Testis (tissue), 3 donors: ENCODE data around the gene ANO7. TPM values are rescaled to one million over a fixed set of nuclear protein-coding genes. Genes with fewer than 3 reads are reported as not detected.
A peak's percentile ranks its signal among the peaks of the same experiment; 100 is the strongest.

Experiments used
- DNase-seq: peaks from one replicate; pipeline ENCODE4 v3.0.0-alpha.2; 2019
- H3K27ac ChIP-seq, 2 donors: fragments of 200-600 bp; sonication (generic); one replicate each; pipeline ENCODE4 v1.5.1; 2019
- H3K27me3 ChIP-seq: fragments of 200-600 bp; sonication (generic); one replicate; pipeline ENCODE4 v1.5.1; 2019
- H3K36me3 ChIP-seq: fragments of 200-600 bp; sonication (generic); one replicate; pipeline ENCODE4 v1.5.1; 2017; ENCODE audit warnings: low read depth; ENCODE audit errors: missing control alignments
- H3K4me1 ChIP-seq: fragments of 200-600 bp; sonication (generic); one replicate; pipeline ENCODE4 v1.5.1; 2019
- H3K4me3 ChIP-seq, 2 donors: fragments of 200-600 bp; sonication (generic); one replicate each; pipeline ENCODE4 v1.5.1; 2017 to 2019
- H3K9me3 ChIP-seq: fragments of 200-600 bp; sonication (generic); one replicate; pipeline ENCODE4 v1.5.1; 2017
- POLR2A ChIP-seq: fragments of 450-650 bp; IDR thresholded peaks from one replicate; pipeline ENCODE4 v1.6.1; 2017; ENCODE audit warnings: antibody characterized with exemption, mild to moderate bottlenecking, moderate library complexity
- WGBS, 2 donors: methylation state at CpG; one replicate each; pipeline ENCODE4 v1.1.5; 2018; 5-methylcytosine and 5-hydroxymethylcytosine counted together
- intact Hi-C: fragments of 100-400 bp; cut with DNase I; formaldehyde crosslinking; loops from one replicate; pipeline ENCODE4 v1.15.1; 2023; ENCODE audit warnings: low total_unique reads
- polyA plus RNA-seq: library from polyadenylated mRNA; stranded (reverse); fragments of 350-450 nt; fragmentation: Illumina TruSeq; extraction: RNeasy Lipid Tissue Mini Kit (QIAGEN cat#74804); gene quantifications from one replicate; pipeline ENCODE4 v1.2.3, GENCODE V29; 2014; ENCODE audit warnings: low read depth, low replicate concordance; ENCODE audit not compliant: insufficient read depth
- total RNA-seq, 2 donors: library from RNA; depleted of rRNA; stranded (reverse); fragments of >200 nt; gene quantifications; one replicate each; pipeline ENCODE4 v1.2.3, GENCODE V29; 2016
- TF ChIP-seq, protein P1 (sequence below), 3 experiments: fragments of 450-650 bp in 2 of 3; fragments of 200-600 bp in 1 of 3; sonication (generic) in 1 of 3; IDR thresholded peaks; one replicate each; pipeline ENCODE4 v1.5.1; 2016 to 2019; ENCODE audit warnings: antibody characterized with exemption in 3 of 3, mild to moderate bottlenecking in 2 of 3, moderate library complexity in 1 of 3

ANO7 gene
- total and polyA plus RNA-seq, 3 donors from 2014 or later = 1.2 to 2.5 (median 1.9) TPM

GRCh38 chr2:241214209-241214608, 25.7 kb downstream of the ANO7 start:
- no peaks in the 10 kb centered on the region for H3K27me3 ChIP-seq

DNA sequence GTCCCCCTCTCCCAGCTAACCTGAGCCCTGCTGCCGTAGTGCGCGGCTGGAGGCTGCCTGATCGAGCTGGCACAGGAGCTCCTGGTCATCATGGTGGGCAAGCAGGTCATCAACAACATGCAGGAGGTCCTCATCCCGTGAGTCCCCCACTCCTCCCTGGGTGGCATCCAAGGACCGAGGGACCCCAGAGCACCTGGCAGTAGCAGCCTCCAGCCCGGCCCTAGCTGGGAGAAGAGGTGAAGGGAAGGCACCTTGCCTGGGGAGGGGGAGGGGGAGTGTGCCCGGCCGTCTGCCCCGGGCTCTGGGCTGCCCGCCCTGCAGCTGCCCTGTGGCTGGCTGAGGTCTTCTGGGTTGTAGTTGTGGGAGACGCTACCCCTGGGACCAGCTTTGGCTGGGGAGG, 26.3 kb downstream of the ANO7 start:
- 97 to 100% methylated on average over 1 to 12 of the region's 12 CpGs for WGBS, 2 donors
- no peaks in the 10 kb centered on the region for H3K27me3 ChIP-seq
- DNase-seq = no peak
- TF ChIP-seq, protein P1, sequence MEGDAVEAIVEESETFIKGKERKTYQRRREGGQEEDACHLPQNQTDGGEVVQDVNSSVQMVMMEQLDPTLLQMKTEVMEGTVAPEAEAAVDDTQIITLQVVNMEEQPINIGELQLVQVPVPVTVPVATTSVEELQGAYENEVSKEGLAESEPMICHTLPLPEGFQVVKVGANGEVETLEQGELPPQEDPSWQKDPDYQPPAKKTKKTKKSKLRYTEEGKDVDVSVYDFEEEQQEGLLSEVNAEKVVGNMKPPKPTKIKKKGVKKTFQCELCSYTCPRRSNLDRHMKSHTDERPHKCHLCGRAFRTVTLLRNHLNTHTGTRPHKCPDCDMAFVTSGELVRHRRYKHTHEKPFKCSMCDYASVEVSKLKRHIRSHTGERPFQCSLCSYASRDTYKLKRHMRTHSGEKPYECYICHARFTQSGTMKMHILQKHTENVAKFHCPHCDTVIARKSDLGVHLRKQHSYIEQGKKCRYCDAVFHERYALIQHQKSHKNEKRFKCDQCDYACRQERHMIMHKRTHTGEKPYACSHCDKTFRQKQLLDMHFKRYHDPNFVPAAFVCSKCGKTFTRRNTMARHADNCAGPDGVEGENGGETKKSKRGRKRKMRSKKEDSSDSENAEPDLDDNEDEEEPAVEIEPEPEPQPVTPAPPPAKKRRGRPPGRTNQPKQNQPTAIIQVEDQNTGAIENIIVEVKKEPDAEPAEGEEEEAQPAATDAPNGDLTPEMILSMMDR (IDR thresholded peaks at IDR 0.05) = no peak
- TF ChIP-seq POLR2A = no peak
- no peak overlapping the region for H3K4me3 ChIP-seq
- intact Hi-C loops = no loop called here
- H3K9me3 ChIP-seq = no peaks in the 10 kb centered on the region
- H3K36me3 ChIP-seq = no peaks in the 10 kb centered on the region
- peaks cover 7% of the 10 kb centered on the region for H3K4me1 ChIP-seq
- H3K27ac ChIP-seq = no peak overlapping the region

More at GRCh38 chr2:241214209-241214608, 25.7 kb downstream of the ANO7 start:
- no peak overlapping the region for H3K27ac ChIP-seq
- WGBS, 2 donors = 67 to 75% methylated on average over 10 of the region's 10 CpGs
- no peak for DNase-seq
- no peaks in the 10 kb centered on the region for H3K36me3 ChIP-seq
- peaks cover 7% of the 10 kb centered on the region for H3K4me1 ChIP-seq
- intact Hi-C loops = no loop called here
- H3K4me3 ChIP-seq = no peak overlapping the region
- no peaks in the 10 kb centered on the region for H3K9me3 ChIP-seq
- no peak for TF ChIP-seq POLR2A
- TF ChIP-seq, protein P1 (IDR thresholded peaks at IDR 0.05) = no peak

DNA sequence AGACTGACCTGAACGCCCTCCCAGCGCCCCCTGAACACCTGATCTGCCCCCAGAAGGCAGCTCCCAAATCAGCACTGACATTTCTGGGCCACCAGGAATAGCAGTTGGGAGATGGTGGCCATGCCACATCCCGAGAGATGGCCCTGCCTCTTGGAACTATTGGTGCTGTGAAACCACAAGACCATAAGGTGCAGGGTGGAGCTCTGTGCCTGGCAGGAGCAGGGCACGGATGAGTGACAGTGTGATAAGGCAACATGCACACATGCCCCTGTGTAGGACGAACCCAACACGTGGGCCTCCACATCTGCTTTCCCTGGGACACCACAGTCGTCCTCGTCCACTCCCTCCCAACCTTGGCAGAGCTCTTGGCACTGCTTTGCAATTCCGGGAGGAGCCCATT, 26.9 kb downstream of the ANO7 start:
- Histone ChIP-seq H3K4me1 (peaks cover 7% of the 10 kb centered on the region), H3K27me3 (no peaks in the 10 kb centered on the region), H3K4me3 (no peak overlapping the region), H3K9me3 (no peaks in the 10 kb centered on the region), H3K36me3 (no peaks in the 10 kb centered on the region), H3K27ac (no peak overlapping the region)
- intact Hi-C loops = no loop called here
- TF ChIP-seq, protein P1 (IDR thresholded peaks at IDR 0.05) = no peak
- TF ChIP-seq POLR2A = no peak
- whole genome bisulfite sequencing, 2 donors = 61 to 63% methylated on average over 7 to 9 of the region's 9 CpGs
- DNase-seq = no peak

DNA sequence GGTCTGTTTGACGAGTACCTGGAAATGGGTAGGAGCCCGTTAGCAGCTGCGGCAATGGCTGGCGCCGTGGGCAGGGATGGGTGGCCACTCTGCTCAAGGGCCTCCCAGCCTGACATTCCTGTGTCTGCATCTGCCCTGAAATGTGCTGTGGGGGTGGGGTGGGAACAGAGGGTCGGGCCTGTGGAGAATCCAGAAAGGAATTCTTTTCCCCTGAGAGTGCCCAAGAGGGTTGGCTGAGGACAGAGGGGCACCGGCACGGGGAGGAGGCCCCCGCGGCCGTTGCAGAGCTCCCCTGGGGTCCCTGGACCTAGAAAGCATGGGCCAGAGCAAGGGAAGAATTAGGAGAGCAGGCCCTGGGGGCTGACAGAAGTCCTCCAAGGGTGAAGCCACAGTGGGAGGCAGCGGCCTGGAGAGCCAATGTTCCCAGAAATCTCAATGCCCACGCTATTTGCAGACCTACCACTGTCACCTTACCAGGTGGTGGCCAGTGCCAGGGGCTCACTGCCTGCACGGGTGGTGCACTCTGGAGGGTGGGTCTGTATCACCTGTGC, 27.8 kb downstream of the ANO7 start:
- DNase-seq = no peak
- TF ChIP-seq POLR2A = no peak
- TF ChIP-seq, protein P1 (IDR thresholded peaks at IDR 0.05) = no peak
- no peaks in the 10 kb centered on the region for H3K9me3 ChIP-seq
- 72 to 81% methylated on average over 12 to 14 of the region's 14 CpGs for WGBS, 2 donors
- H3K4me1 ChIP-seq = peaks cover 7% of the 10 kb centered on the region
- H3K36me3 ChIP-seq = no peaks in the 10 kb centered on the region
- no peak overlapping the region for H3K27ac ChIP-seq
- no peak overlapping the region for H3K4me3 ChIP-seq
- intact Hi-C loops = no loop called here
- no peaks in the 10 kb centered on the region for H3K27me3 ChIP-seq

DNA sequence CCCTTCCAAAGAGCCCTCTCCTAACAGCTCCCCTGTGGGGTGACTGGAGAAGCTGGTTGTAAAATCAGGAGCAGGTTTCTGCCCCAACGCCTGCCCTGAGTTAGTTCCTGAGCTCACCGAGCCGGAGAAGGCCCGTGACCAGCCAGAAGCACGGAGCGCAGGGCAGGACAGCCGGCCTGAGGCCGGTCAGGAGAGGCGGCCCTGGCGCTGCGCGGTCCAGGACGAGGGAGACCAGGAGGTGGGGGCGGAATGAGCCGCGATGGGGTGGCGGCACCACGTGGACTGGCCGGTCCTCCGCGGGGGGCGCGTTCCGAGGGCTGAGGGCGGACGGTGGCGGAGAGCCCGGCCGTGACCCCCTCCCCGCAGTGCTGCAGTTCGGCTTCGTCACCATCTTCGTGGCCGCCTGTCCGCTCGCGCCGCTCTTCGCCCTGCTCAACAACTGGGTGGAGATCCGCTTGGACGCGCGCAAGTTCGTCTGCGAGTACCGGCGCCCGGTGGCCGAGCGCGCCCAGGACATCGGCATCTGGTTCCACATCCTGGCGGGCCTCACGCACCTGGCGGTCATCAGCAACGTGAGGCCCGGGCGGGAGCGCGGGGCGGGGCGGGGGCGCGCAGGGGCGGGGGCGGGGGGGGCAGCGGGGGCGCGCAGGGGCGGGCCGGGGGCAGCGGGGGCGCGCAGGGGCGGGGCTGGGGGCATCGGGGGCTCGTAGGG, 29.0 kb downstream of the ANO7 start:
- Histone ChIP-seq H3K4me3 (peak overlapping the region; percentile 45 to 57), H3K27me3 (no peaks in the 10 kb centered on the region), H3K4me1 (peaks cover 7% of the 10 kb centered on the region), H3K36me3 (no peaks in the 10 kb centered on the region), H3K27ac (peak overlapping the region; percentile 92 to 93), H3K9me3 (no peaks in the 10 kb centered on the region)
- no peak for TF ChIP-seq POLR2A
- TF ChIP-seq, protein P1 (IDR thresholded peaks at IDR 0.05) = no peak
- peak; percentile 76 for DNase-seq
- intact Hi-C loops = no loop called here
- WGBS, 2 donors = 0 to 1% methylated on average over 12 to 56 of the region's 77 CpGs
